Body of pancreas (tissue), 4 donors: ENCODE data around the gene SRXN1.

Source experiments
- CTCF ChIP-seq, 7 experiments: fragments of 450-650 bp in 4 of 7; fragments of 200-600 bp in 3 of 7; sonication (generic) in 3 of 7; IDR thresholded peaks; one replicate each; pipeline ENCODE4 v1.5.1; 2016 to 2019; ENCODE audit warnings: antibody characterized with exemption in 7 of 7
- POLR2A ChIP-seq, 3 donors: fragments of 450-650 bp; IDR thresholded peaks; one replicate each; pipeline ENCODE4 v1.6.1; 2016; ENCODE audit warnings: antibody characterized with exemption in 3 of 3, mild to moderate bottlenecking in 2 of 3

GRCh38 chr20:610130-611046 lies 42.6 kb downstream of the SRXN1 start, which contains the start of gene TCF15:
- TF ChIP-seq CTCF (IDR thresholded peaks at IDR 0.05) (no peak), POLR2A (IDR thresholded peaks at IDR 0.05) (no peak)
